SKM-1 treated with dmso at 0.1 percent for 144 hours (cell line): ENCODE results near the gene RBBP5.

ENCODE experiments used
- DNase-seq: peaks from one replicate; lab custom pipeline; 2025; ENCODE audit not compliant: unreplicated experiment; lab: John Stamatoyannopoulos, UW

Gene RBBP5

DNA sequence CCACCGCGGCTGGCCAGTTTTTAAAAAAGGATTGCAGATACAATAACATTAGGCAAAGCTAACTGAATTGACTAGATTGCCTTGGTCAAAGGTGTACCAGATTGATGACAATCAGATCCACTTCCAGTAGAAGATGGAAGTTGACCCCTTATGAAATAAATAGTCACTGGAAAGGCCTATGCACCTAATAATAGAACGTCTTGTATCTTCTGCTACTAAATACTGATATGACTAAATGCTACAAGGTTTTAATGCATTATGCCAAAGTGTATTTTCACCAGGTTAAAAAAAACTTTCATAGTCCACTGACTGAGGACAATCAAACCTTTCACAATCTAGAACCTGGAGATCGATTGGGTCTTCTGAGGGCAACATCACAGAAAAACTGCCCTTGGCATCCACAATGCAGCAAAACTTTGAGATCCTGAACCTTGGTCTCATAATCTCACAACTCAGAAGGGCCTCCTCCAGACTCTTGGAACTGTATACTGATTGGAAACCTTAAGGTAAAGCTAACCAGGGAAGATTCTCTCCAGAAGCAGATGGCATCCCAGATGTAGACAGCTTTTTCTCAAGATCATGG is 7.8 kb upstream of the RBBP5 start:
- no peak for DNase-seq

- DNase-seq, result no peak
These were observed 6.3 kb upstream of the RBBP5 start for GRCh38 chr1:205128050-205128449.

DNA sequence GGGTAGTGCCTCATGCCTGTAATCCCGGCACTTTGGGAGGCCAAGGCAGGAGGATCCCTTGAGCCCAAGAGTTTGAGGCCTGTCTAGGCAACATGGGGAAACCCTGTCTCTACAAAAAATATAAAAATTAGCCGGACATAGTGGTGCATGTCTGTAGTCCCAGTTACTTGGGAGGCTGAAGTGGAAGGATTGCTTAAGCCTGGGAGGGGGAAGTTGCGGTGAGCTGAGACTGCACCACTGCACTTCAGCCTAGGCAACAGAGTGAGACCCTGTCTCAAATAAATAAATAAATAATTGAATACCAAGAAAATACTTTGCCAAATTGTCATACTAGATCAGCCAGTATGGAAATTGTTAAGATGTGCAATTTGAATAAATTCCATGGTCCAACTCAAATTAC is 5.9 kb upstream of the RBBP5 start:
- peak; percentile 78 for DNase-seq

DNA sequence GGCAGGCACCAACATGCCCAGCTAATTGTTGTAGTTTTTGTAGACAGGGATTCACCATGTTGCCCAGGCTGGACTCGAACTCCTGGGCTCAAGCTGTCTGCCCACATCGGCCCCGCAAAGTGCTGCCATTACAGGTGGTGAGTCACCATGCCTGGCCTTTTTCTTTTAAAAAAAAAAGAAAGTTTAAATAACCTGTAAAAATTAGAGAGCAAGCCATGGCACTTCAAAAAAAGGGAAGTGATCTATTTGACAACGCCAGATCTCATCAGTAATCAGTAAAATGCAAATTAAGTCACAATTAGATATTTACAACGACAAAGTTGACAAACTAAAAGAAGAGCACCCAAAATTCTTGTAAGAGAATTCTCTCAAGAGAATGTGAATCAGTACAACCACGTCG is 2.9 kb upstream of the RBBP5 start:
- DNase-seq, result no peak

- no peak for DNase-seq
These were observed 708 bp upstream of the RBBP5 start for GRCh38 chr1:205122489-205122882.

- DNase-seq, result no peak
These were observed 3.0 kb downstream of the RBBP5 start for GRCh38 chr1:205118752-205119151.

- no peak for DNase-seq
These were observed 10.4 kb downstream of the RBBP5 start for GRCh38 chr1:205111354-205111753.

DNA sequence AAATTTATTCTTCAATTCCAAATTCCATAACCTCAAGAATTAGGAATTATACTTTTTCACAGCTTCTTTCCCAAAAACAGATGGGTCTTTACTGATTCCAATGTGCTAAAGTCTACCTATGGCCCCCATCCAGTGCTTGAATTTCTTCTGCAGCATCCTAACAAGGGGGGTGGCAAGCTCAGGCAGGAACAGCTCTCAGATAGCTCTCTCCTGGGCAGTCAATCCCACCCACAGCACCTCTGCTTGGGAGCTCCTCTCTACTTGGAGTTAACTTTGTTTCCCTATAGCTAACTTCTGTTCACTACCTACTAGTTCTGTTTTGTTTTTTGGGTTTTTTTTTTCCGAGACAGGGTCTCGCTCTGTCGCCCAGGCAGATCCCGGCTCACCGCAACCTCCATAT is 12.1 kb downstream of the RBBP5 start:
- DNase-seq, result no peak

- no peak for DNase-seq
These were observed 12.5 kb downstream of the RBBP5 start for GRCh38 chr1:205109269-205109668.

- no peak for DNase-seq
These were observed 13.3 kb downstream of the RBBP5 start for GRCh38 chr1:205108464-205108863.

DNA sequence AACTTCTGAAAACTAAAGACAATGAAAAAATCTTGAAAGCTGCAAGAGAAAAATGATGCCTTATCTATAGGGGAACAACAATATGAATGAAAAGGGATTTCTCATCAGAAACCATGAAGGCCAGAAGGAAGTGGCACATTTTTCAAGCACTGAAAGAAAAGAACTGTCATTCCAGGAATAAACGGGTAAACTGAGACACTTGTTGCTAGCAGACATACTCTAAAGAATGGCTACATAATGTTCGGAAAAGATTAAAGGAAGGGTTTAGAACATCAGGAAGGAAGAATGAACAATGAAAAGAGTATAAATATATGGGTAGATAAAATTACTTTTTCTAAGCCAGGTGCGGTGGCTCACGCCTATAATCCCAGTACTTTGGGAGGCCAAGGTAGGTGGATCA is 14.5 kb downstream of the RBBP5 start:
- DNase-seq, result no peak

DNA sequence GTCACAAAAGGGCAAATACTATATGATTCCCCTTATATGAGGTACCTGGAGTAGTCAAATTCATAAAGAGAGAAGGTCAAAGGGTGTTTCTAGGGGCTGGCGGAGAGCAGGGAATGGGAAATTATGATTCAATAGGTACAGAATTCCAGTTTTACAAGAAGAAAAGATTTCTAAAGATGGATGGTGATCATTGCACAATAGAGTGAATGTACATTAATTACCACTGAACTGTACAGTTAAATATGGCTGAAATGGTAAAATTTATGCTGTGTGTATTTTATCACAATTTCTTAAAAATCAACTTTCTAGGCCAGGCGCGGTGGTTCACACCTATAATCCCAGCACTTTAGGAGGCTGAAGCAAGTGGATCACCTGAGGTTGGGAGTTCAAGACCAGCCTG is 19.4 kb downstream of the RBBP5 start:
- DNase-seq, result no peak

DNA sequence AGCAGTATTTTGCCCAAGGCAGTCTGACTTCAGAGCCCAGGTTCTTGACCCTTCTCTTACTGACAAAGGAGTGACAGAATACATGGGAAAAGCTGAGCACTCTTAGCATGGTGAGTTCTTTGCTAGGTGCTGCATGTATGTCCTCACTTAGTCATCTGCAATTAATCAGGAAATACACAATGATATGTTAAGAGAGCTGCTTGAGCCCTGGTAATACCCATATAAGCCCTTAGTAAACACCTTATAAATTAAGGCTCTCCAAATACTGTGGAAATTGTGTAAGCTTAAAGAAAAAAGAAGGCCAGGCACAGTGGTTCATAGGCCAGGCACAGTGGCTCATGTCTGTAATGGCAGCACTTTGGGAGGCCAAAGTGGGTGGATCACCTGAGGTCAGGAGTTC is 23.5 kb downstream of the RBBP5 start:
- DNase-seq, result no peak

DNA sequence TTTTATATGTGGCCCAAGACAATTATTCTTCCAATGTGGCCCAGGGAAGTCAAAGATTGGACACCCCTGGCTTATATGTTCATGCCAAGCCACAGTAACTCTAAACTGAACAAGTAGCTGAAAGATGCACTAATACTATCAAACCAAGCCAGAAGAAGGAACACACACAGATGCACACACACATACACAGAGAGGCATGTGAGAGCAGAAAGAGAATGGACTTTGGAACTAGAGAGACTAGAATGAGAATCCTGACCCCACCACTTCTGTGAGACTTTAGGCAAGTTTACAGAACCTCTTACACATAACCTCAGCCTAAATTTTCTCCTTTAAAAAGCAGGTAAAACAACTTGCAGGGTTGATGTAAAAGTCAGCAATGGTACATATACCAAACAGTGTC is 26.4 kb downstream of the RBBP5 start:
- no peak for DNase-seq

- no peak for DNase-seq
These were observed 30.6 kb downstream of the RBBP5 start for GRCh38 chr1:205091043-205091740.

GRCh38 chr1:205088341-205088740 is 33.4 kb downstream of the RBBP5 start:
- DNase-seq, result no peak

GRCh38 chr1:205084360-205084759 is 37.4 kb downstream of the RBBP5 start, which contains the start of gene TMEM81:
Gene TMEM81 (minus strand): TSS chr1:205084460. CDS start chr1:205084320, 140 bp downstream.
- no peak for DNase-seq

- no peak for DNase-seq
These were observed 39.3 kb downstream of the RBBP5 start for GRCh38 chr1:205082431-205082830.

DNA sequence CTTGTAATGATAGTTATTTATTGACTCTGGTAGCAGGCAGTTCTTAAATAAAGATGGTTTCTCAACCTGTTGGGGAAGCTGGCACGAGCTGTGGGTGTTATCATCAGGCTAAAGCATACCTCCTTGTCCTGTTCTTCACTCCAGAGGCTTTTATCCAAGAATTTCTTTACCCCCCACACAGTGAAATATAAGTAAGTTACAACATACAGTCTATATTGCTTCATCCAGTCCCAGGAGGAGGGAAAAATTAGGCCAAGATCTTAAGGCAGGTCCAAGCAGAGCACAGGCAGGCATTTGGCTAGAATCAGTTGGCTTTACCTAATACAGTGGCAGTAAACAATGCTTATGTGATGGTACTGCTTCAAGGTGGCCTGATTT is 43.9 kb downstream of the RBBP5 start:
- DNase-seq, result no peak

DNA sequence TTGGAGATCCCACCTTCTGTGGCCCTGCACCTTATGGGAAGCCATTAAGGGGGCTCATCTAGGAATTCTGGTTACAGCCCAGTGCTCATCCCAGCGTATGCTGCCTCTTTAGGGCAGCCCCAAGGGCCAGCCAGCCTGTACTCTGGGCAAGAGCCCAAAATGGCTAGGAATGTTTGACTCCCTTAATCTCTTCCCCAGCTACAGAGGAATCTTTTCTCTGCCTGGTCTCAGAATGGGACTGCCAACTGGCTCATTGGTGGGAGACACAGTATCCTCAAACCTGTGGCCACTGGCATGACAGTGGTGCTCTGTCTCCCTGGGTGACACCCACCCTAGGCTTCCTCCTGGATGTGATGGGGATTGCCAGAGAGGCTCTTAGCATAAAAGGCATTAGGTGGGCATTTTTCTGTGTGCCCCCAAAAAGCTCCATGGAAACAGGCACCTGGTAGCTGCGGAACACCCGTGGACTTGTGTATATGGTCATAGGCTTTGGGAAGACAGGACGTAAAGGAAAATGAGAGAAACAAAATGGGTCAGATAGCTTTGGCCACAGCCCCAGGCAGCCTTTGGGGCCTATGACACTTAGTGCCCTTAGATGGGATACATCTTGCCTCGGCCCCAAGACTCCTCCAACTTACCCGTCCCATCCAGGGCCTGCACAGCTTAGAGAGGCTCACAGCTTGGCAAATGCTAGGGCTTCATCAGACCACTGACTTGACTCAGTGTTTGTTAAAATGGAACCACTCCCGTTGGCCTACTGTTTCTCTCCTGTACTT is 44.4 kb downstream of the RBBP5 start:
- DNase-seq, result no peak

DNA sequence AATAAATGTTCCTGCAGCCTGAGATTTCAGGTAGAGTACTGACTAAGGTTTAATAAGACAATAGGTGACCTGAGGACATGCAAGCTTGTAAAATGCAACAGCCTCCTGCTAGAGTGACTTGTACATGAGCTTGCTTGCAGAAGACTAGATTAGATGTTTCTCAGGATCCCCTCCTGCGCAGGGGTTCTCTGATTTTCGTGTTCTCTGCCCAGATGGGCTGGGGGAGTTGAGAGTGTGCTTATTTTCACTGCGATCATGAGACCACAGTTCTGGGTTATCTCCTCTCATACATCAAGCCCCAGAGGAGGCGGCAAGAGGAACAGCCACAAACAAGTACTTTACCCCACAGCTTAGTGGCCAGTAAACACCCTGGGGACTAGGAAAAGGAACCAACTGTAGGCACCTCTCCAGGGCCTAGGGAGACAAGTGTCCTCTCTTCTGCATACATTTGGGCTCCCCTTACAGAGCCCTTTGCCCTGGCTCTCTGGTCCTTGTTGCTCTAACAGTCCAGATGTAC is 45.5 kb downstream of the RBBP5 start:
- DNase-seq, result no peak

- no peak for DNase-seq
These were observed 46.1 kb downstream of the RBBP5 start for GRCh38 chr1:205075642-205076155.
